ENCODE data around the gene HPGDS.

HPGDS gene

DNA sequence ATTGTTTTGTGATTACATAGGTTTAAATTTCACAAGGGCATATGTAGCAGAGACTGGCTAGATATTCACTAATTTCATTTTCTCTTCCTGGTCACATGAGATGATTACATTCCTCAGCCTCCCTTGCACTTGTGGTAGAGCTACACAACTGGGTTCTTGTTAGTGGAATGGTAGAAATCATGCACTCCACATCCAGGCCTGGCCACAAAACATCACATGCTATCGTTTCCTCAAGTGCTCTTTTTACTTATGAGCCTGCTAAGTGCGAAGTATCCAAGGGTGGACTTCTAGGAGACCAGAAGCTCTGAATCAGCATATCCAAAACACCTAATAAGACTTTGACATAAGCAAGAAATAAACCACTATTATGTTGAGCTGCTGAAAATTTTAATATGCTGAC, 26.4 kb upstream of the HPGDS start:
- no peak for DNase-seq (ENCODE audit: low spot score)
- ChIA-PET CTCF (interaction anchor here (0.5 to 0.7 kb wide), 2 partner anchors 61 to 1582 kb away, joined by 3 to 4 read pairs; no protein-coding TSS in a partner anchor), POLR2A (ENCODE audit: low non-redundant PET) (no interaction called here)
- TF ChIP-seq, protein P1, sequence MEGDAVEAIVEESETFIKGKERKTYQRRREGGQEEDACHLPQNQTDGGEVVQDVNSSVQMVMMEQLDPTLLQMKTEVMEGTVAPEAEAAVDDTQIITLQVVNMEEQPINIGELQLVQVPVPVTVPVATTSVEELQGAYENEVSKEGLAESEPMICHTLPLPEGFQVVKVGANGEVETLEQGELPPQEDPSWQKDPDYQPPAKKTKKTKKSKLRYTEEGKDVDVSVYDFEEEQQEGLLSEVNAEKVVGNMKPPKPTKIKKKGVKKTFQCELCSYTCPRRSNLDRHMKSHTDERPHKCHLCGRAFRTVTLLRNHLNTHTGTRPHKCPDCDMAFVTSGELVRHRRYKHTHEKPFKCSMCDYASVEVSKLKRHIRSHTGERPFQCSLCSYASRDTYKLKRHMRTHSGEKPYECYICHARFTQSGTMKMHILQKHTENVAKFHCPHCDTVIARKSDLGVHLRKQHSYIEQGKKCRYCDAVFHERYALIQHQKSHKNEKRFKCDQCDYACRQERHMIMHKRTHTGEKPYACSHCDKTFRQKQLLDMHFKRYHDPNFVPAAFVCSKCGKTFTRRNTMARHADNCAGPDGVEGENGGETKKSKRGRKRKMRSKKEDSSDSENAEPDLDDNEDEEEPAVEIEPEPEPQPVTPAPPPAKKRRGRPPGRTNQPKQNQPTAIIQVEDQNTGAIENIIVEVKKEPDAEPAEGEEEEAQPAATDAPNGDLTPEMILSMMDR (conservative IDR thresholded peaks at IDR 0.05; ENCODE audit: low read depth) = no peak
- H3K27ac ChIP-seq = no peak overlapping the region

DNA sequence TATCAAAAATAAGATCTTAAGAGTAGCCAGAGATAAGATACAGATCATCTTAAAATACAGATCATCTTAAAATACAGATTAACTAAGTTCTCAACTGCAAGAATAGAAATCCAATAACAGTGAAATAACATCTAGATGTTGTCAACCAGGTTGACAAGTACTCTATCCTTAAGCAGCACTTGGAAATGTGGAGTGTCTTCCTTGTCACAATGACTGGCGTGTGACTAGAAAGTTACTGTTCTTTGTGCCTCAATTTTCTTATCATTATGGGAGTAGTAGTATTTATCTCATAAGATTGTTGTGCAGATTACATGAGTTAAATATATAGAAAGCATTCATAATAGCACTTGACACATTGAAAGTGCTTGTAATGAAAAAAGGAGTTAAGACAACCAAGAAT, 25.8 kb upstream of the HPGDS start:
- CTCF ChIA-PET = no interaction called here
- DNase-seq (ENCODE audit: low spot score) = no peak
- H3K27ac ChIP-seq = no peak overlapping the region
- TF ChIP-seq, protein P1 (conservative IDR thresholded peaks at IDR 0.05; ENCODE audit: low read depth) = no peak
- POLR2A ChIA-PET (ENCODE audit: low non-redundant PET) = no interaction called here

DNA sequence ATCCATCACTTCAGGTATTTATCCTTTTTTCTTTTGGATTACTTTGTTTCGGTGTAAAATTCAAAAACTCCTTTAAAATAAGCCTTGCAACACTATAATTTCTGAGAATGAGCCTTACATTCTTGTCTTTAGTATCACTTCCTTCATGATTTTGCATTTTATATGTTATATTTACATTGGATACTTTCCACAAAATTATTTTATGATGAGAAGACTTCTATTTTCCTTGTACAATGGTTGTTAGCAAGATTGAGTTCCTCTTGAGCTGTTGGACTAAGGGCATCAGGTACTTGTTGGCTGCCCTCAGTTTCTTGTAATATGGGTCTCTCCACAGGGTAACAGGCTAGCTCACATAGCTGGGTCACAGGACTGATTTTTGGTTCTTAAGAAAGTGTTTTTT, 22.7 kb upstream of the HPGDS start:
- no peak for DNase-seq (ENCODE audit: low spot score)
- ChIA-PET CTCF (no interaction called here), POLR2A (ENCODE audit: low non-redundant PET) (no interaction called here)
- no peak overlapping the region for H3K27ac ChIP-seq
- TF ChIP-seq, protein P1 (conservative IDR thresholded peaks at IDR 0.05; ENCODE audit: low read depth) = no peak

DNA sequence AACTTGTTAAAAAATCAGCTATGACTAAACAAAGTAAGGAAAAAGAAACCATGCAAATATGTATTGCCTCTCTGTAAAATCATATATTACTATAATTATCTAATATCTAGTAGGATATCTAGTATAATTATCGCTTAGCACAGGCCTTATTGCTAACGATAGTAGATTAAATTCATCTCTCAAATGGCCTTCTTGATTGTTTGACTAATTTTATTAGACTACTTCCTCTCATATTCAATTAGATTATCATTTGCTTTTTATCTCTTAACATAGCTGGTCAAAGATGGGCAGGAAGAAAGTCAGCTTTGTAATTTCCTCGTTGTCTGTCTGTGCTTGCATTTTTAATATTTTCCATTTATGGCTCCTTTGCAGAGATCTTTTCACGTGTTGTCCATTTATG, 21.9 kb upstream of the HPGDS start:
- TF ChIP-seq, protein P1 (conservative IDR thresholded peaks at IDR 0.05; ENCODE audit: low read depth) = no peak
- POLR2A ChIA-PET (ENCODE audit: low non-redundant PET) = no interaction called here
- no peak overlapping the region for H3K27ac ChIP-seq
- CTCF ChIA-PET = no interaction called here
- DNase-seq (ENCODE audit: low spot score) = no peak

DNA sequence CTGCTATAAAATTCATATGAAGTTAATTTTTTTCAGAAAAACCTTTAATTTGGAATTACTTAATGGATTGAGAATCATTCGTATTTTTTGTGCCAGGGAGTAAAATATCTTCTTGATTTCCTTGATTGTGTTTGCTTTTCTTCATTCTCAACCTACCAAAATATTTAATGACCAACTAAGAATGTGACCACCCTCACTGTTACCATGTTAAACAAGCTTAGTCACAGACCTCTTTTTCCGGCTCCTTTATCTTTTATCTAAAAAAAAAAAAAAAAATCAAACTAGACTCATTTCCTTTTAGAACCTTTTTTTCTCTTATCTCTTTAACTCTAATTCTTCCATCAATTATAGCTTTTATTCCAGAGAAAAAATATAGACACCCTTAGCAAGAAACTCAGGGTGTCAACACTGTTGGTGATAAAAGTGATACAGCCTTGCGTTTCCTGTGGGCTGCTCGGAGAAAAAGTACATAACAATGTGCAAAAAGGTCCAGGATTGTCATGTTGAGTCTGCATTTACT, 20.6 kb upstream of the HPGDS start:
- H3K27ac ChIP-seq = no peak overlapping the region
- CTCF ChIA-PET = no interaction called here
- TF ChIP-seq, protein P1 (conservative IDR thresholded peaks at IDR 0.05; ENCODE audit: low read depth) = no peak
- no peak for DNase-seq (ENCODE audit: low spot score)
- POLR2A ChIA-PET (ENCODE audit: low non-redundant PET) = no interaction called here

DNA sequence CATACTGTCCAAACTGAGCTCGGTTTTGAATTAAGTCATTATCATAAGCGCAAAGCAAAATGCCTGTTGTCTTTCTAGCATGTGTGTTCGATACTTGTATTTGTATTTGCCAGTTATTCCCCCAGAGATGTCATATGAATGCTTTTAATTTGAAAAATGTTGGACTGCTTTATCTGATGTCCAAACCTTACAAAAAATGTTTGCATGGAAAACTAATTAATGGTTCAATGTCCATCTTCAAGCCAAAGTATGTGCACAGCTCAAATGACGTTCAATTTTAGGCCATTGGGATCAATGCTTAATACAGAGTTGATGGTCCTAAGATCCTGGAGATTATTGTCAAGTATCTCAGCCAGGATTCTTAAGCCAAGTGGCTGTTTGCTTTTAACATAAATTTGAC, 17.2 kb upstream of the HPGDS start:
- CTCF ChIA-PET = interaction anchor here (0.7 kb wide), 1 partner anchor 19 kb away, joined by 3 read pairs; no protein-coding TSS in a partner anchor
- POLR2A ChIA-PET (ENCODE audit: low non-redundant PET) = no interaction called here
- H3K27ac ChIP-seq = no peak overlapping the region
- no peak for DNase-seq (ENCODE audit: low spot score)
- TF ChIP-seq, protein P1 (conservative IDR thresholded peaks at IDR 0.05; ENCODE audit: low read depth) = no peak

Data from RWPE1 (cell line).